Stimulated activated CD4-positive, alpha-beta T cell treated with anti-CD3 and anti-CD28 coated beads, Interleukin-1b, Interleukin-23, amount 100 ng/mL, for 48 hours (primary cell): ENCODE measurements around the gene SERINC3.
"Not testable (repeated sequence)": the region's sequence is repeated elsewhere in the genome, so short reads cannot be mapped to it uniquely, and the experiment has no call there.

Experiments
- DNase-seq: peaks from one replicate; pipeline ENCODE4 v3.0.0-alpha.2; 2020

Gene SERINC3

GRCh38 chr20:44521484-44522481, at the start of gene SERINC3:
Gene SERINC3 (minus strand): TSS chr20:44522070. CDS start chr20:44521951, 119 bp downstream.
- peak; percentile 96 for DNase-seq

GRCh38 chr20:44571362-44571988, 49.6 kb upstream of the SERINC3 start:
- DNase-seq: no peak

GRCh38 chr20:44570367-44570766, 48.5 kb upstream of the SERINC3 start:
- no peak for DNase-seq

GRCh38 chr20:44566811-44567210, 44.9 kb upstream of the SERINC3 start:
- DNase-seq: no peak

- DNase-seq: no peak
These were observed 44.1 kb upstream of the SERINC3 start for GRCh38 chr20:44566018-44566417.

- no peak for DNase-seq
These were observed 40.0 kb upstream of the SERINC3 start for GRCh38 chr20:44561876-44562275.

- not testable (repeated sequence) for DNase-seq
These were observed 38.9 kb upstream of the SERINC3 start for GRCh38 chr20:44560818-44561217.

GRCh38 chr20:44560229-44560628, 38.4 kb upstream of the SERINC3 start:
- DNase-seq: no peak

- no peak for DNase-seq
These were observed 37.4 kb upstream of the SERINC3 start for GRCh38 chr20:44559302-44559701.

- no peak for DNase-seq
These were observed 31.4 kb upstream of the SERINC3 start for GRCh38 chr20:44552950-44553908.

GRCh38 chr20:44552568-44552949, 30.7 kb upstream of the SERINC3 start:
- no peak for DNase-seq

- no peak for DNase-seq
These were observed 30.2 kb upstream of the SERINC3 start for GRCh38 chr20:44552050-44552449.

GRCh38 chr20:44549123-44549522, 27.3 kb upstream of the SERINC3 start:
- DNase-seq: no peak

- no peak for DNase-seq
These were observed 25.5 kb upstream of the SERINC3 start for GRCh38 chr20:44547419-44547818.

- DNase-seq: no peak
These were observed 22.4 kb upstream of the SERINC3 start for GRCh38 chr20:44544263-44544662.

- no peak for DNase-seq
These were observed 21.5 kb upstream of the SERINC3 start for GRCh38 chr20:44543358-44543757.

GRCh38 chr20:44542890-44543289, 21.0 kb upstream of the SERINC3 start:
- no peak for DNase-seq

GRCh38 chr20:44541992-44542391, 20.1 kb upstream of the SERINC3 start:
- no peak for DNase-seq

GRCh38 chr20:44540834-44541233, 19.0 kb upstream of the SERINC3 start:
- no peak for DNase-seq

GRCh38 chr20:44537993-44538392, 16.1 kb upstream of the SERINC3 start:
- DNase-seq: no peak

GRCh38 chr20:44536175-44536574, 14.3 kb upstream of the SERINC3 start:
- no peak for DNase-seq

- DNase-seq: no peak
These were observed 12.1 kb upstream of the SERINC3 start for GRCh38 chr20:44533928-44534327.

- no peak for DNase-seq
These were observed 11.1 kb upstream of the SERINC3 start for GRCh38 chr20:44532981-44533331.
